Lower lobe of right lung (tissue), 2 donors: ENCODE data around the gene NKD1. TPM values are rescaled to one million over a fixed set of nuclear protein-coding genes. Genes with fewer than 3 reads are reported as not detected.

ENCODE experiments used
- ATAC-seq, 2 donors: fragments of 200-7000 bp; cut with Tn5 transposase; one replicate each; pipeline ENCODE4 v1.9.1; 2020 to 2022; ENCODE audit warnings: mild to moderate bottlenecking in 2 of 2, moderate library complexity in 2 of 2
- DNase-seq: peaks from one replicate; pipeline ENCODE4 v3.0.0-alpha.2; 2020
- H3K27ac ChIP-seq: fragments of 200-600 bp; one replicate; pipeline ENCODE4 v1.8.0; 2022
- H3K27me3 ChIP-seq: fragments of 200-600 bp; one replicate; pipeline ENCODE4 v1.8.0; 2022; ENCODE audit warnings: low read depth
- H3K36me3 ChIP-seq: fragments of 200-600 bp; one replicate; pipeline ENCODE4 v1.8.0; 2022; ENCODE audit warnings: mild to moderate bottlenecking
- H3K4me1 ChIP-seq: fragments of 200-600 bp; one replicate; pipeline ENCODE4 v1.8.0; 2022
- H3K4me3 ChIP-seq: fragments of 200-600 bp; one replicate; pipeline ENCODE4 v1.8.0; 2022; ENCODE audit warnings: mild to moderate bottlenecking
- H3K9me3 ChIP-seq: fragments of 200-600 bp; one replicate; pipeline ENCODE4 v1.8.0; 2022
- intact Hi-C: fragments of 100-400 bp; cut with DNase I; formaldehyde crosslinking; loops from one replicate; pipeline ENCODE4 v1.11.0; 2022
- total RNA-seq: library from RNA; stranded (reverse); fragmentation: NEBNext Ultra II Directional; extraction: Animal tissue kit (Norgen Biotek cat#: 25700); gene quantifications from one replicate; pipeline ENCODE4 v1.2.1, GENCODE V29; 2021
- TF ChIP-seq, protein P1 (sequence below): fragments of 200-600 bp; IDR thresholded peaks from one replicate; pipeline ENCODE4 v1.8.0; 2022; ENCODE audit warnings: antibody characterized with exemption, mild to moderate bottlenecking
- donor health status: DM: no; HTN: yes; CAD: no; lungs with severe emphysema.

NKD1 gene
- total RNA-seq, 1 donor from 2014 or later: 30.7 TPM

GRCh38 chr16:50618238-50618918, 70.2 kb downstream of the NKD1 start:
- Histone ChIP-seq H3K27me3 (no peaks in the 10 kb centered on the region), H3K4me3 (no peak overlapping the region), H3K9me3 (no peaks in the 10 kb centered on the region), H3K27ac (no peak overlapping the region), H3K4me1 (peaks cover 22% of the 10 kb centered on the region), H3K36me3 (no peaks in the 10 kb centered on the region)
- TF ChIP-seq, protein P1, sequence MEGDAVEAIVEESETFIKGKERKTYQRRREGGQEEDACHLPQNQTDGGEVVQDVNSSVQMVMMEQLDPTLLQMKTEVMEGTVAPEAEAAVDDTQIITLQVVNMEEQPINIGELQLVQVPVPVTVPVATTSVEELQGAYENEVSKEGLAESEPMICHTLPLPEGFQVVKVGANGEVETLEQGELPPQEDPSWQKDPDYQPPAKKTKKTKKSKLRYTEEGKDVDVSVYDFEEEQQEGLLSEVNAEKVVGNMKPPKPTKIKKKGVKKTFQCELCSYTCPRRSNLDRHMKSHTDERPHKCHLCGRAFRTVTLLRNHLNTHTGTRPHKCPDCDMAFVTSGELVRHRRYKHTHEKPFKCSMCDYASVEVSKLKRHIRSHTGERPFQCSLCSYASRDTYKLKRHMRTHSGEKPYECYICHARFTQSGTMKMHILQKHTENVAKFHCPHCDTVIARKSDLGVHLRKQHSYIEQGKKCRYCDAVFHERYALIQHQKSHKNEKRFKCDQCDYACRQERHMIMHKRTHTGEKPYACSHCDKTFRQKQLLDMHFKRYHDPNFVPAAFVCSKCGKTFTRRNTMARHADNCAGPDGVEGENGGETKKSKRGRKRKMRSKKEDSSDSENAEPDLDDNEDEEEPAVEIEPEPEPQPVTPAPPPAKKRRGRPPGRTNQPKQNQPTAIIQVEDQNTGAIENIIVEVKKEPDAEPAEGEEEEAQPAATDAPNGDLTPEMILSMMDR: no peak
- intact Hi-C loops: no loop called here
- no peak for ATAC-seq
- no peak for DNase-seq

- DNase-seq: no peak
- Histone ChIP-seq H3K4me1 (peaks cover 22% of the 10 kb centered on the region), H3K9me3 (no peaks in the 10 kb centered on the region), H3K36me3 (no peaks in the 10 kb centered on the region), H3K27ac (no peak overlapping the region), H3K27me3 (no peaks in the 10 kb centered on the region), H3K4me3 (no peak overlapping the region)
- intact Hi-C loops: no loop called here
- no peak for ATAC-seq
- TF ChIP-seq, protein P1: no peak
These were observed 71.7 kb downstream of the NKD1 start for GRCh38 chr16:50619702-50620491.

GRCh38 chr16:50620646-50621451, 72.7 kb downstream of the NKD1 start:
- H3K9me3 ChIP-seq: no peaks in the 10 kb centered on the region
- H3K27ac ChIP-seq: no peak overlapping the region
- no peaks in the 10 kb centered on the region for H3K36me3 ChIP-seq
- no peak for ATAC-seq
- intact Hi-C loops: no loop called here
- no peak for DNase-seq
- peaks cover 17% of the 10 kb centered on the region for H3K4me1 ChIP-seq
- TF ChIP-seq, protein P1: no peak
- H3K4me3 ChIP-seq: no peak overlapping the region
- no peaks in the 10 kb centered on the region for H3K27me3 ChIP-seq

DNA sequence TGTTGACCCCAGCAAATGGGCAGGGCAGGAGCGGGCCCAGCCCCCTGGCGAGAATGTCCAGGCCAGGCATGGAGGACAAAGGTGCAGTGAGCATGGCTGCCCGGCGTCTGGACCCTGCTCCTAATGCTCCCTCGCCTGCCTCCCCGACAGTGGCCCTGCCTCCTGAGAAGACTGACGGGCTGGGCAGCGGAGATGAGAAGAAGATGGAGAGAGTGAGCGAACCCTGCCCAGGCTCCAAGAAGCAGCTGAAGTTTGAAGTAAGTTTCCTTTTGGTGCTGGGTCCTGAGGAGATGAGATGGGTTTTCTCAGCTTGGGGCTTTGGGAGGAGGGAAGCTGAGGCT, 73.2 kb downstream of the NKD1 start:
- no peak for DNase-seq
- Histone ChIP-seq H3K27me3 (no peaks in the 10 kb centered on the region), H3K4me1 (peaks cover 17% of the 10 kb centered on the region), H3K4me3 (no peak overlapping the region), H3K27ac (no peak overlapping the region), H3K9me3 (no peaks in the 10 kb centered on the region), H3K36me3 (peaks cover 2% of the 10 kb centered on the region)
- intact Hi-C loops: no loop called here
- no peak for ATAC-seq
- TF ChIP-seq, protein P1: no peak

GRCh38 chr16:50622029-50622428, 73.8 kb downstream of the NKD1 start:
- DNase-seq: no peak
- no peak for ATAC-seq
- H3K4me3 ChIP-seq: no peak overlapping the region
- H3K9me3 ChIP-seq: no peaks in the 10 kb centered on the region
- no peak overlapping the region for H3K27ac ChIP-seq
- peaks cover 17% of the 10 kb centered on the region for H3K4me1 ChIP-seq
- peaks cover 3% of the 10 kb centered on the region for H3K36me3 ChIP-seq
- TF ChIP-seq, protein P1: no peak
- H3K27me3 ChIP-seq: no peaks in the 10 kb centered on the region
- intact Hi-C loops: no loop called here
